HepG2 (cell line): ENCODE results near the gene TRAPPC12. TPM values are rescaled to one million over a fixed set of nuclear protein-coding genes. Genes with fewer than 3 reads are reported as not detected.

Experiments used
- BCL6 ChIP-seq: IDR thresholded peaks from 2 replicates; pipeline ENCODE4 v1.6.1; 2016; ENCODE audit warnings: missing genetic modification reagents, missing compliant biosample characterization
- FIP1L1 ChIP-seq: fragments of 200-400 bp; formaldehyde crosslinking; IDR thresholded peaks from 2 replicates; pipeline ENCODE4 v1.6.1; 2018; ENCODE audit warnings: low read depth, mild to moderate bottlenecking, low read length, moderate library complexity, borderline replicate concordance; ENCODE audit not compliant: insufficient read depth
- GFI1 ChIP-seq: sonication (generic); formaldehyde crosslinking; IDR thresholded peaks from 2 replicates; pipeline ENCODE4 v1.5.0; 2020; ENCODE audit warnings: missing genetic modification reagents, mild to moderate bottlenecking, borderline replicate concordance
- MIER3 ChIP-seq: IDR thresholded peaks from 2 replicates; pipeline ENCODE4 v1.6.1; 2016; ENCODE audit warnings: missing compliant biosample characterization, borderline replicate concordance
- PATZ1 ChIP-seq: sonication (generic); formaldehyde crosslinking; IDR thresholded peaks from 2 replicates; pipeline ENCODE4 v1.4.0; 2020; ENCODE audit warnings: missing genetic modification reagents
- PBX3 ChIP-seq: sonication (generic); formaldehyde crosslinking; IDR thresholded peaks from 2 replicates; pipeline ENCODE4 v1.8.1; 2023; ENCODE audit warnings: missing genetic modification reagents, inconsistent platforms, borderline replicate concordance
- SNAI1 ChIP-seq: sonication (generic); formaldehyde crosslinking; IDR thresholded peaks from 2 replicates; pipeline ENCODE4 v1.5.0; 2020; ENCODE audit warnings: mild to moderate bottlenecking, missing genetic modification reagents, borderline replicate concordance
- TMF1 ChIP-seq: sonication (generic); formaldehyde crosslinking; IDR thresholded peaks from 2 replicates; pipeline ENCODE4 v1.8.1; 2022; ENCODE audit warnings: low read depth, missing genetic modification reagents
- USF2 ChIP-seq, 2 experiments: sonication (generic) in 1 of 2; formaldehyde crosslinking in 1 of 2; IDR thresholded peaks; 2 replicates each; pipeline versions ENCODE4 v1.5.1 to v1.6.1; 2011 to 2020; ENCODE audit warnings: borderline replicate concordance in 1 of 2, low read depth in 1 of 2, low read length in 1 of 2, mild to moderate bottlenecking in 1 of 2, missing genetic modification reagents in 1 of 2, moderate library complexity in 1 of 2
- XRCC5 ChIP-seq: fragments of 200-400 bp; formaldehyde crosslinking; optimal IDR thresholded peaks from 2 replicates; pipeline ENCODE3; 2017; ENCODE audit warnings: mild to moderate bottlenecking, low read length
- ZFP82 ChIP-seq: sonication (generic); formaldehyde crosslinking; IDR thresholded peaks from 2 replicates; pipeline ENCODE4 v1.5.1; 2020; ENCODE audit warnings: mild to moderate bottlenecking, missing genetic modification reagents, borderline replicate concordance
- ZIK1 ChIP-seq: sonication (generic); formaldehyde crosslinking; IDR thresholded peaks from 2 replicates; pipeline ENCODE4 v1.5.0; 2020; ENCODE audit warnings: mild to moderate bottlenecking, low read depth, missing genetic modification reagents, borderline replicate concordance
- ZMYM3 ChIP-seq: sonication (generic); formaldehyde crosslinking; IDR thresholded peaks from 2 replicates; pipeline ENCODE4 v1.5.1; 2020; ENCODE audit warnings: mild to moderate bottlenecking, missing genetic modification reagents
- ZNF335 ChIP-seq: sonication (generic); formaldehyde crosslinking; IDR thresholded peaks from 2 replicates; pipeline ENCODE4 v1.4.0; 2020; ENCODE audit warnings: missing genetic modification reagents
- ZNF549 ChIP-seq: sonication (generic); formaldehyde crosslinking; IDR thresholded peaks from 2 replicates; pipeline ENCODE4 v1.5.0; 2020; ENCODE audit warnings: missing genetic modification reagents
- ZNF788 ChIP-seq: sonication (generic); formaldehyde crosslinking; IDR thresholded peaks from 2 replicates; pipeline ENCODE4 v1.5.0; 2020; ENCODE audit warnings: mild to moderate bottlenecking, missing genetic modification reagents, borderline replicate concordance
- ZNF850 ChIP-seq: sonication (generic); formaldehyde crosslinking; conservative IDR thresholded peaks from 2 replicates; pipeline ENCODE4 v1.9.0; 2021; ENCODE audit warnings: mild to moderate bottlenecking, missing genetic modification reagents
- ZNF879 ChIP-seq: sonication (generic); formaldehyde crosslinking; IDR thresholded peaks from 2 replicates; pipeline ENCODE4 v1.8.1; 2023; ENCODE audit warnings: missing genetic modification reagents
- polyA plus RNA-seq, 8 experiments: library from polyadenylated mRNA; depleted of rRNA in 3 of 8; stranded (reverse) in 7 of 8; unstranded in 1 of 8; fragments of >200 nt; fragmentation: Illumina TruSeq in 4 of 8; extraction: Trizol in 4 of 8; gene quantifications; 2 replicates each; pipeline versions ENCODE4 v1.2.1 to v1.2.3, GENCODE V29; 2011 to 2016; ENCODE audit warnings: low read depth in 4 of 8, missing spikeins in 1 of 8, mixed read lengths in 1 of 8; ENCODE audit not compliant: insufficient read depth in 1 of 8
- total RNA-seq, 5 experiments: library from RNA; depleted of rRNA; stranded (reverse); fragments of >200 nt; fragmentation: Illumina TruSeq; extraction: Trizol; gene quantifications; 2 replicates each; pipeline ENCODE4 v1.2.3, GENCODE V29; 2016; ENCODE audit warnings: low read depth in 1 of 5
- TF ChIP-seq, protein P1 (sequence below): sonication (generic); formaldehyde crosslinking; IDR thresholded peaks from 2 replicates; pipeline ENCODE4 v1.5.1; 2020; ENCODE audit warnings: mild to moderate bottlenecking, missing genetic modification reagents, moderate library complexity

TRAPPC12 gene
- total and polyA plus RNA-seq, 2 of the 13 experiments (the other 11 are each of a cell fraction or from before 2014, with no cell fraction given): 46.4 to 97.7 TPM

DNA sequence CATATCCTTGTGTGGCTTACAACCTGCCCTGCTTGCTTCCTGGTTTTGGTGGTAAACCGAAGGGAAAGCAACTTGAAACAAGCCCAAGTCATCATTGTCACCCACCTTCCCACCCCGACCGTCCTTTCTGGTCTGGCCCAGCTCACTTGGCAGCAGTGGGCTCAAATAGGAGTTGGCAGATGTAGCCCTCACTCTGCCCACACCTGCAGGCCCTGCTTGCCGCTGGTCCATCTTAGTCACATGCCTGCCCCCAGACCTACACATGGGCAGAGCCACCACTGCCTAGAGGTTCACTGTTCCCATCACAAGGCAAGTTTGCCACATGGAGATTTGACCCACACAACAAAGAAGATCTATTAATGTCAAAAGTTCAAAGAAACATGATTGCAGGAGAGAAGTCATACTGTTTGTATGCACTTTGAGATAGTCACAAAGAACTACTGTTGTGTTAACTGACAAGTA lies 11.2 kb upstream of the TRAPPC12 start (continued):
- TF ChIP-seq ZNF788 (peak; percentile 61; the same call in 1 of the 2 replicates), PATZ1 (CRISPR knock-in tag) (0 out of 2 replicates have a peak, but pooled peaks have one; percentile 33), ZIK1 (CRISPR knock-in tag) (no peak; the same call in 1 of the 2 replicates), GFI1 (CRISPR knock-in tag) (peak; percentile 57; the same call in 1 of the 2 replicates), MIER3 (CRISPR knock-in tag) (no peak; the same call in 1 of the 2 replicates), ZNF879 (CRISPR knock-in tag) (0 out of 2 replicates have a peak, but pooled peaks have one; percentile 32), ZNF850 (CRISPR knock-in tag) (no peak), PBX3 (CRISPR knock-in tag) (no peak), ZNF549 (CRISPR knock-in tag) (no peak), ZNF335 (no peak), ZFP82 (CRISPR knock-in tag) (peak; percentile 24; the same call in 1 of the 2 replicates), SNAI1 (CRISPR knock-in tag) (no peak), USF2 (IDR thresholded peaks at IDR 0.05; ENCODE audit: low read depth, low read length) (0 out of 2 replicates have a peak, but pooled peaks have one; percentile 15), USF2 (CRISPR knock-in tag; IDR thresholded peaks at IDR 0.05; ENCODE audit: borderline replicate concordance) (peak; percentile 54; the same call in 1 of the 2 replicates), TMF1 (0 out of 2 replicates have a peak, but pooled peaks have one; percentile 53), BCL6 (CRISPR knock-in tag) (no peak), ZMYM3 (no peak), XRCC5 (no peak), FIP1L1 (no peak)
- TF ChIP-seq, protein P1, sequence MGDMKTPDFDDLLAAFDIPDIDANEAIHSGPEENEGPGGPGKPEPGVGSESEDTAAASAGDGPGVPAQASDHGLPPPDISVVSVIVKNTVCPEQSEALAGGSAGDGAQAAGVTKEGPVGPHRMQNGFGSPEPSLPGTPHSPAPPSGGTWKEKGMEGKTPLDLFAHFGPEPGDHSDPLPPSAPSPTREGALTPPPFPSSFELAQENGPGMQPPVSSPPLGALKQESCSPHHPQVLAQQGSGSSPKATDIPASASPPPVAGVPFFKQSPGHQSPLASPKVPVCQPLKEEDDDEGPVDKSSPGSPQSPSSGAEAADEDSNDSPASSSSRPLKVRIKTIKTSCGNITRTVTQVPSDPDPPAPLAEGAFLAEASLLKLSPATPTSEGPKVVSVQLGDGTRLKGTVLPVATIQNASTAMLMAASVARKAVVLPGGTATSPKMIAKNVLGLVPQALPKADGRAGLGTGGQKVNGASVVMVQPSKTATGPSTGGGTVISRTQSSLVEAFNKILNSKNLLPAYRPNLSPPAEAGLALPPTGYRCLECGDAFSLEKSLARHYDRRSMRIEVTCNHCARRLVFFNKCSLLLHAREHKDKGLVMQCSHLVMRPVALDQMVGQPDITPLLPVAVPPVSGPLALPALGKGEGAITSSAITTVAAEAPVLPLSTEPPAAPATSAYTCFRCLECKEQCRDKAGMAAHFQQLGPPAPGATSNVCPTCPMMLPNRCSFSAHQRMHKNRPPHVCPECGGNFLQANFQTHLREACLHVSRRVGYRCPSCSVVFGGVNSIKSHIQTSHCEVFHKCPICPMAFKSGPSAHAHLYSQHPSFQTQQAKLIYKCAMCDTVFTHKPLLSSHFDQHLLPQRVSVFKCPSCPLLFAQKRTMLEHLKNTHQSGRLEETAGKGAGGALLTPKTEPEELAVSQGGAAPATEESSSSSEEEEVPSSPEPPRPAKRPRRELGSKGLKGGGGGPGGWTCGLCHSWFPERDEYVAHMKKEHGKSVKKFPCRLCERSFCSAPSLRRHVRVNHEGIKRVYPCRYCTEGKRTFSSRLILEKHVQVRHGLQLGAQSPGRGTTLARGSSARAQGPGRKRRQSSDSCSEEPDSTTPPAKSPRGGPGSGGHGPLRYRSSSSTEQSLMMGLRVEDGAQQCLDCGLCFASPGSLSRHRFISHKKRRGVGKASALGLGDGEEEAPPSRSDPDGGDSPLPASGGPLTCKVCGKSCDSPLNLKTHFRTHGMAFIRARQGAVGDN (CRISPR knock-in tag): peak; percentile 99
